BLaER1 treated with 17β-estradiol and CSF1 and Interleukin-3, amounts not matched to agents 10 nM and 100 nM (cell line): ENCODE results near the gene FUBP3.
A peak's percentile ranks its signal among the peaks of the same experiment; 100 is the strongest.

Source experiments
- H3K27ac ChIP-seq, 11 experiments: shearing (Covaris generic); formaldehyde crosslinking; 2 replicates each; pipeline ENCODE4 v1.8.1; 2022
- H3K27me3 ChIP-seq, 11 experiments: shearing (Covaris generic); formaldehyde crosslinking; 2 replicates each; pipeline ENCODE4 v1.8.1; 2022
- H3K36me3 ChIP-seq, 11 experiments: shearing (Covaris generic); formaldehyde crosslinking; 2 replicates each; pipeline ENCODE4 v1.8.1; 2022
- H3K4me1 ChIP-seq, 10 experiments: shearing (Covaris generic); formaldehyde crosslinking; 2 replicates each; pipeline ENCODE4 v1.8.1; 2022
- H3K4me2 ChIP-seq, 11 experiments: shearing (Covaris generic); formaldehyde crosslinking; 2 replicates each; pipeline ENCODE4 v1.8.1; 2022
- H3K4me3 ChIP-seq, 10 experiments: shearing (Covaris generic); formaldehyde crosslinking; 2 replicates each; pipeline ENCODE4 v1.8.1; 2022
- H3K9ac ChIP-seq, 11 experiments: shearing (Covaris generic); formaldehyde crosslinking; 2 replicates each; pipeline ENCODE4 v1.8.1; 2022
- H3K9me3 ChIP-seq, 11 experiments: shearing (Covaris generic); formaldehyde crosslinking; replicated peaks in 1 of 11; 2 replicates each; pipeline ENCODE4 v1.8.1; 2022
- H4K20me1 ChIP-seq, 11 experiments: shearing (Covaris generic); formaldehyde crosslinking; 2 replicates each; pipeline ENCODE4 v1.8.1; 2022
- Cebpa-rat ChIP-seq, 11 experiments: shearing (Covaris generic); IDR thresholded peaks; 2 replicates each; pipeline ENCODE4 v1.8.1; 2022

The FUBP3 gene

GRCh38 chr9:130565792-130566191, 13.6 kb upstream of the FUBP3 start:
- peak overlapping the region in 10 of 11 experiments; percentile 10 to 83 (median 66); a peak in 18 of 22 replicates for H3K4me2 ChIP-seq
- no peaks in the 10 kb centered on the region for H4K20me1 ChIP-seq
- no peaks in the 10 kb centered on the region for H3K36me3 ChIP-seq
- TF ChIP-seq Cebpa-rat (IDR thresholded peaks at IDR 0.05) = peak in 10 of 11 experiments; percentile 16 to 92 (median 86); a peak in 16 of 22 replicates
- no peaks in the 10 kb centered on the region for H3K27me3 ChIP-seq
- H3K4me3 ChIP-seq = peak overlapping the region in 1 of 10 experiments; percentile 36; a peak in 1 of 20 replicates
- peak overlapping the region in 7 of 11 experiments; percentile 4 to 69 (median 50); a peak in 14 of 22 replicates for H3K27ac ChIP-seq
- no peaks in the 10 kb centered on the region for H3K9me3 ChIP-seq
- peaks cover 9 to 68% (median 41%) of the 10 kb centered on the region in 10 experiments for H3K4me1 ChIP-seq
- peak overlapping the region in 3 of 11 experiments; percentile 41 to 46 (median 43); a peak in 5 of 22 replicates for H3K9ac ChIP-seq

- no peak overlapping the region for H3K9ac ChIP-seq
- 0 out of 22 replicates have a peak overlapping the region, but pooled peaks of 1 of the 11 experiments have one; percentile 7 for H3K4me2 ChIP-seq
- H4K20me1 ChIP-seq = no peaks in the 10 kb centered on the region
- H3K4me1 ChIP-seq = peaks cover 0 to 34% (median 22%) of the 10 kb centered on the region in 10 experiments; a peak in 16 of 20 replicates
- no peak overlapping the region for H3K4me3 ChIP-seq
- no peaks in the 10 kb centered on the region for H3K27me3 ChIP-seq
- H3K27ac ChIP-seq = no peak overlapping the region
- H3K36me3 ChIP-seq = no peaks in the 10 kb centered on the region
- no peaks in the 10 kb centered on the region for H3K9me3 ChIP-seq
- no peak for TF ChIP-seq Cebpa-rat (IDR thresholded peaks at IDR 0.05)
These were observed 9.2 kb upstream of the FUBP3 start for GRCh38 chr9:130570208-130570607.

- Histone ChIP-seq H3K27ac (no peak overlapping the region), H3K36me3 (peaks cover 0 to under 1% (median 0%) of the 10 kb centered on the region in 11 experiments; a peak in 2 of 22 replicates), H3K27me3 (no peaks in the 10 kb centered on the region), H3K4me2 (no peak overlapping the region), H3K4me1 (peaks cover 13 to 20% (median 16%) of the 10 kb centered on the region in 10 experiments), H4K20me1 (peaks cover under 1 to 10% (median 5%) of the 10 kb centered on the region in 11 experiments; a peak in 13 of 22 replicates), H3K9me3 (no peaks in the 10 kb centered on the region), H3K9ac (no peak overlapping the region), H3K4me3 (no peak overlapping the region)
- TF ChIP-seq Cebpa-rat (IDR thresholded peaks at IDR 0.05) = no peak
These were observed 3.9 kb upstream of the FUBP3 start for GRCh38 chr9:130575514-130575913.

- peaks cover 7 to 17% (median 11%) of the 10 kb centered on the region in 11 experiments; a peak in 18 of 22 replicates for H4K20me1 ChIP-seq
- peaks cover 19 to 26% (median 23%) of the 10 kb centered on the region in 10 experiments for H3K4me1 ChIP-seq
- no peak overlapping the region for H3K4me3 ChIP-seq
- H3K4me2 ChIP-seq = no peak overlapping the region
- TF ChIP-seq Cebpa-rat (IDR thresholded peaks at IDR 0.05) = no peak
- no peak overlapping the region for H3K9ac ChIP-seq
- no peak overlapping the region for H3K27ac ChIP-seq
- H3K27me3 ChIP-seq = no peaks in the 10 kb centered on the region
- H3K9me3 ChIP-seq = no peaks in the 10 kb centered on the region
- H3K36me3 ChIP-seq = peaks cover 3 to 7% (median 5%) of the 10 kb centered on the region in 11 experiments; a peak in 13 of 22 replicates
These were observed 3.2 kb upstream of the FUBP3 start for GRCh38 chr9:130576176-130576575.

GRCh38 chr9:130579738-130580463, 524 bp downstream of the FUBP3 start:
- no peak for TF ChIP-seq Cebpa-rat (IDR thresholded peaks at IDR 0.05)
- peak overlapping the region; percentile 84 to 97 (median 93) for H3K4me2 ChIP-seq
- peak overlapping the region; percentile 86 to 97 (median 92) for H3K9ac ChIP-seq
- peaks cover 43 to 54% (median 48%) of the 10 kb centered on the region in 11 experiments; a peak in 21 of 22 replicates for H4K20me1 ChIP-seq
- H3K27ac ChIP-seq = peak overlapping the region; percentile 77 to 96 (median 90)
- H3K4me3 ChIP-seq = peak overlapping the region; percentile 71 to 97 (median 92)
- peaks cover 19 to 39% (median 31%) of the 10 kb centered on the region in 11 experiments; a peak in 19 of 22 replicates for H3K36me3 ChIP-seq
- H3K27me3 ChIP-seq = no peaks in the 10 kb centered on the region
- no peaks in the 10 kb centered on the region for H3K9me3 ChIP-seq
- H3K4me1 ChIP-seq = peaks cover 21 to 41% (median 32%) of the 10 kb centered on the region in 10 experiments

- Histone ChIP-seq H3K36me3 (peaks cover 32 to 58% (median 46%) of the 10 kb centered on the region in 11 experiments; a peak in 19 of 22 replicates), H3K27ac (no peak overlapping the region), H3K9ac (peak overlapping the region in 3 of 11 experiments; percentile 3 to 97 (median 95); a peak in 2 of 22 replicates), H3K27me3 (no peaks in the 10 kb centered on the region), H4K20me1 (peaks cover 62 to 73% (median 67%) of the 10 kb centered on the region in 11 experiments; a peak in 21 of 22 replicates), H3K4me2 (peak overlapping the region in 4 of 11 experiments; percentile 93 to 97 (median 96); a peak in 7 of 22 replicates), H3K4me3 (no peak overlapping the region), H3K9me3 (no peaks in the 10 kb centered on the region), H3K4me1 (peaks cover 21 to 41% (median 31%) of the 10 kb centered on the region in 10 experiments)
- no peak for TF ChIP-seq Cebpa-rat (IDR thresholded peaks at IDR 0.05)
These were observed 2.4 kb downstream of the FUBP3 start for GRCh38 chr9:130581766-130582165.

GRCh38 chr9:130583271-130583670, 3.9 kb downstream of the FUBP3 start:
- Histone ChIP-seq H4K20me1 (peaks cover 77 to 88% (median 82%) of the 10 kb centered on the region in 11 experiments; a peak in 21 of 22 replicates), H3K27me3 (no peaks in the 10 kb centered on the region), H3K9me3 (no peaks in the 10 kb centered on the region), H3K4me3 (no peak overlapping the region), H3K4me2 (no peak overlapping the region), H3K36me3 (peaks cover 36 to 73% (median 55%) of the 10 kb centered on the region in 11 experiments; a peak in 21 of 22 replicates), H3K4me1 (peaks cover 18 to 37% (median 25%) of the 10 kb centered on the region in 10 experiments), H3K9ac (no peak overlapping the region), H3K27ac (no peak overlapping the region)
- no peak for TF ChIP-seq Cebpa-rat (IDR thresholded peaks at IDR 0.05)

GRCh38 chr9:130587921-130588320, 8.5 kb downstream of the FUBP3 start:
- Histone ChIP-seq H3K4me2 (no peak overlapping the region), H3K36me3 (peaks cover 43 to 89% (median 63%) of the 10 kb centered on the region in 11 experiments), H3K27ac (no peak overlapping the region), H3K9ac (no peak overlapping the region), H4K20me1 (peaks cover 98 to 100% (median 100%) of the 10 kb centered on the region in 11 experiments), H3K27me3 (no peaks in the 10 kb centered on the region), H3K4me3 (no peak overlapping the region), H3K9me3 (no peaks in the 10 kb centered on the region), H3K4me1 (peaks cover 0 to 6% (median 1%) of the 10 kb centered on the region in 10 experiments; a peak in 4 of 20 replicates)
- no peak for TF ChIP-seq Cebpa-rat (IDR thresholded peaks at IDR 0.05)

- no peaks in the 10 kb centered on the region for H3K27me3 ChIP-seq
- peaks cover 98 to 100% (median 100%) of the 10 kb centered on the region in 11 experiments for H4K20me1 ChIP-seq
- H3K4me1 ChIP-seq = peaks cover 0 to 6% (median 0%) of the 10 kb centered on the region in 10 experiments; a peak in 2 of 20 replicates
- H3K27ac ChIP-seq = no peak overlapping the region
- no peaks in the 10 kb centered on the region for H3K9me3 ChIP-seq
- no peak overlapping the region for H3K9ac ChIP-seq
- no peak for TF ChIP-seq Cebpa-rat (IDR thresholded peaks at IDR 0.05)
- H3K4me3 ChIP-seq = no peak overlapping the region
- peaks cover 44 to 89% (median 63%) of the 10 kb centered on the region in 11 experiments for H3K36me3 ChIP-seq
- no peak overlapping the region for H3K4me2 ChIP-seq
These were observed 9.0 kb downstream of the FUBP3 start for GRCh38 chr9:130588416-130588815.
